IMR-90 (cell line): Measurements from ENCODE around the gene PLD3. TPM values are rescaled to one million over a fixed set of nuclear protein-coding genes. Genes with fewer than 3 reads are reported as not detected.

Experiments used
- ATAC-seq: fragments of 200-7000 bp; cut with Tn5 transposase; 2 replicates; pipeline ENCODE4 v1.9.1; 2020; ENCODE audit warnings: low read depth, mild to moderate bottlenecking, moderate library complexity
- BruUV-seq: library from RNA; stranded (reverse); fragments of 400-500 nt; replicated peaks from 2 replicates; lab custom pipeline; 2021; lab: Mats Ljungman, UMichigan
- CTCF ChIA-PET: fragments of 300-600 bp; formaldehyde crosslinking; extraction: SDS; loops from one replicate; lab custom pipeline; 2021; ENCODE audit warnings: antibody characterized with exemption; lab: Yijun Ruan, JAX
- POLR2A ChIA-PET: fragments of 300-600 bp; sonication (Branson Sonifier 250); formaldehyde crosslinking; loops from one replicate; lab custom pipeline; 2022; ENCODE audit warnings: antibody characterized with exemption; ENCODE audit not compliant: unreplicated experiment; lab: Charles Lee
- DNase-seq: peaks from one replicate; pipeline ENCODE4 v3.0.0; 2013
- H2AFZ ChIP-seq: replicated peaks from 2 replicates; pipeline ENCODE3; 2013; ENCODE audit warnings: low read length, mild to moderate bottlenecking; ENCODE audit not compliant: poor library complexity
- H2AK5ac ChIP-seq: 2 replicates; pipeline ENCODE4 v1.6.1; 2013; ENCODE audit warnings: low read depth, low read length, inconsistent platforms
- H2AK9ac ChIP-seq: replicated peaks from 2 replicates; pipeline ENCODE3; 2013; ENCODE audit warnings: mild to moderate bottlenecking, low read depth, low read length, moderate library complexity; ENCODE audit not compliant: poor library complexity
- H2BK120ac ChIP-seq: 2 replicates; pipeline ENCODE4 v1.6.1; 2013; ENCODE audit warnings: low read depth, low read length, inconsistent platforms
- H2BK15ac ChIP-seq: 3 replicates; pipeline ENCODE4 v1.6.1; 2013; ENCODE audit warnings: low read depth, low read length, inconsistent platforms
- H2BK20ac ChIP-seq: 2 replicates; pipeline ENCODE4 v1.6.1; 2013; ENCODE audit warnings: low read depth, mild to moderate bottlenecking, inconsistent platforms, low read length, moderate library complexity
- H2BK5ac ChIP-seq: 2 replicates; pipeline ENCODE4 v1.6.1; 2013; ENCODE audit warnings: mild to moderate bottlenecking, low read depth, low read length, inconsistent platforms; ENCODE audit not compliant: poor library complexity, severe bottlenecking
- H3K14ac ChIP-seq: replicated peaks from 2 replicates; pipeline ENCODE4 v1.6.1; 2013; ENCODE audit warnings: low read depth, low read length, inconsistent platforms
- H3K18ac ChIP-seq: 2 replicates; pipeline ENCODE4 v1.6.1; 2013; ENCODE audit warnings: low read depth, low read length, control low read depth
- H3K23ac ChIP-seq: 2 replicates; pipeline ENCODE4 v1.6.1; 2013; ENCODE audit warnings: low read depth, low read length, inconsistent platforms
- H3K27ac ChIP-seq: 2 replicates; pipeline ENCODE4 v1.5.1; 2013; ENCODE audit warnings: mild to moderate bottlenecking, control low read depth, low read length; ENCODE audit not compliant: insufficient read depth
- H3K27me3 ChIP-seq: 2 replicates; pipeline ENCODE4 v1.6.1; 2013; ENCODE audit warnings: low read length; ENCODE audit not compliant: control insufficient read depth, insufficient read depth
- H3K36me3 ChIP-seq: 2 replicates; pipeline ENCODE4 v1.6.1; 2013; ENCODE audit warnings: low read length, mixed read lengths; ENCODE audit not compliant: control insufficient read depth, insufficient read depth
- H3K4ac ChIP-seq: 2 replicates; pipeline ENCODE4 v1.6.1; 2013; ENCODE audit warnings: low read depth, low read length, inconsistent platforms
- H3K4me1 ChIP-seq: 2 replicates; pipeline ENCODE4 v1.6.1; 2013; ENCODE audit warnings: low read length, mixed read lengths; ENCODE audit not compliant: control insufficient read depth, insufficient read depth
- H3K4me2 ChIP-seq: 2 replicates; pipeline ENCODE4 v1.6.1; 2013; ENCODE audit warnings: low read depth, mild to moderate bottlenecking, control low read depth, low read length, moderate library complexity
- H3K4me3 ChIP-seq: 2 replicates; pipeline ENCODE4 v1.5.1; 2013; ENCODE audit warnings: low read depth, mild to moderate bottlenecking, control low read depth, low read length, moderate library complexity; ENCODE audit not compliant: insufficient read depth
- H3K56ac ChIP-seq: 2 replicates; pipeline ENCODE4 v1.6.1; 2013; ENCODE audit warnings: low read length, inconsistent platforms; ENCODE audit not compliant: insufficient read depth; ENCODE audit errors: extremely low read depth
- H3K79me1 ChIP-seq, 2 experiments: 2 replicates each; pipeline ENCODE4 v1.6.1; 2013; ENCODE audit warnings: low read length in 2 of 2, inconsistent platforms in 1 of 2, low read depth in 1 of 2
- H3K9ac ChIP-seq: 2 replicates; pipeline ENCODE4 v1.6.1; 2013; ENCODE audit warnings: low read depth, low read length, control low read depth
- H3K9me1 ChIP-seq: 2 replicates; pipeline ENCODE4 v1.6.1; 2013; ENCODE audit warnings: low read length, inconsistent platforms; ENCODE audit not compliant: insufficient read depth
- H3K9me3 ChIP-seq: 2 replicates; pipeline ENCODE4 v1.6.1; 2013; ENCODE audit warnings: low read length; ENCODE audit not compliant: control insufficient read depth, insufficient read depth
- H4K20me1 ChIP-seq: 2 replicates; pipeline ENCODE4 v1.6.1; 2013; ENCODE audit warnings: low read length, inconsistent platforms; ENCODE audit not compliant: insufficient read depth
- H4K5ac ChIP-seq: 2 replicates; pipeline ENCODE4 v1.6.1; 2013; ENCODE audit warnings: mild to moderate bottlenecking, low read depth, low read length, control low read depth
- H4K8ac ChIP-seq, 2 experiments: 2 replicates each; pipeline ENCODE4 v1.6.1; 2013; ENCODE audit warnings: low read depth in 2 of 2, low read length in 2 of 2, control low read depth in 1 of 2, inconsistent platforms in 1 of 2
- H4K91ac ChIP-seq: 2 replicates; pipeline ENCODE4 v1.6.1; 2013; ENCODE audit warnings: low read depth, low read length, inconsistent platforms; ENCODE audit not compliant: insufficient read depth
- BHLHE40 ChIP-seq: fragments of 150-350 bp; IDR thresholded peaks from 2 replicates; pipeline ENCODE4 v1.6.1; 2016; ENCODE audit warnings: mild to moderate bottlenecking, low read depth, low read length
- FOS ChIP-seq: fragments of 150-350 bp; IDR thresholded peaks from 2 replicates; pipeline ENCODE4 v1.6.1; 2016; ENCODE audit warnings: low read depth, low read length
- MAZ ChIP-seq: IDR thresholded peaks from 2 replicates; pipeline ENCODE4 v1.6.1; 2012; ENCODE audit warnings: low read depth, mild to moderate bottlenecking, low read length, improper control_type of control experiment, moderate library complexity, borderline replicate concordance
- NFE2L2 ChIP-seq: fragments of 150-350 bp; IDR thresholded peaks from 2 replicates; pipeline ENCODE4 v1.6.1; 2016; ENCODE audit warnings: low read depth, mild to moderate bottlenecking, low read length
- RCOR1 ChIP-seq: IDR thresholded peaks from 2 replicates; pipeline ENCODE4 v1.6.1; 2012; ENCODE audit warnings: mild to moderate bottlenecking, low read length, improper control_type of control experiment; ENCODE audit not compliant: insufficient replicate concordance
- SMC3 ChIP-seq: fragments of 150-350 bp; IDR thresholded peaks from 2 replicates; pipeline ENCODE4 v1.6.1; 2016; ENCODE audit warnings: low read depth, mild to moderate bottlenecking, antibody characterized with exemption, low read length, moderate library complexity
- WGBS, 2 experiments: methylation state at CpG; one replicate each; pipeline versions ENCODE4 v1.1.5 to v1.1.7; 2013; ENCODE audit warnings: missing lambda C conversion rate in 2 of 2; ENCODE audit not compliant: insufficient read length in 1 of 2; ENCODE audit errors: extremely low coverage in 2 of 2; 5-methylcytosine and 5-hydroxymethylcytosine counted together
- dilution Hi-C: fragments of 300-500 bp; cut with HindIII; formaldehyde crosslinking; loops from one replicate; pipeline ENCODE4 v1.14.3; 2018; ENCODE audit warnings: low sequenced_read_pairs; ENCODE audit not compliant: unreplicated experiment
- in situ Hi-C: fragments of 300-500 bp; cut with MboI; formaldehyde crosslinking; loops from 3 replicates; pipeline ENCODE4 v1.14.3; 2019; ENCODE audit warnings: low sequenced_read_pairs, inconsistent platforms, mixed read lengths
- intact Hi-C: fragments of 100-400 bp; cut with micrococcal nuclease; formaldehyde crosslinking; loops from 2 replicates; pipeline ENCODE4 v1.10.0; 2022
- polyA plus RNA-seq, 3 experiments: library from polyadenylated mRNA; depleted of rRNA; stranded (reverse); fragments of >200 nt; gene quantifications; 2 replicates each; pipeline ENCODE4 v1.2.3, GENCODE V29; 2012; ENCODE audit warnings: low replicate concordance in 1 of 3
- total RNA-seq: library from RNA; depleted of rRNA; stranded (reverse); fragments of >200 nt; gene quantifications from 2 replicates; pipeline ENCODE4 v1.2.3, GENCODE V29; 2012
- TF ChIP-seq, protein P1 (sequence below): fragments of 150-350 bp; IDR thresholded peaks from 2 replicates; pipeline ENCODE4 v1.6.1; 2016; ENCODE audit warnings: low read depth, mild to moderate bottlenecking, low read length, moderate library complexity, borderline replicate concordance
- TF ChIP-seq, protein P2 (sequence below): conservative IDR thresholded peaks from 2 replicates; pipeline ENCODE4 v1.5.1; 2012; ENCODE audit warnings: mild to moderate bottlenecking, low read depth, low read length, improper control_type of control experiment

PLD3 gene
- total and polyA plus RNA-seq, 2 of the 4 experiments (the other 2 are of a cell fraction), result 117 to 665 TPM

DNA sequence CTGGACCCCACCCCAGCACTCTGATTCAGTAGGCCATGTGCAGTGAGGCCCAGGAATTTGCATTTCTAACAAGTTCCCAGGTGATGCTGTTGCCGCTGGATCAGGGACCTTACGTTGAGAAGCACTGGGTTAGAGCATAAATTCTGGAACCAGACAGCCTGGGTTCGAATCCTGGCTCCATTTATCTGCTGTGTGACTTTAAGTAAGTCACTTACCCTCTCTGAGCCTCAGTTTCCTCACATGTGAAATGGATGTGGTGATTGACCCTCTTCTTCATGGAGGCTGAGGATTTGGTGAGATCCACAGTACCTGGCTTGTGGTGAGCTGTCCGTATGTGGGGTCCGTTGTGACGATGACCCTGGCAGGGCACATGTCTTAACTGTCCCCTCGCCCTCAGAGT lies 25.6 kb downstream of the PLD3 start:
- no peak overlapping the region for H2BK5ac ChIP-seq
- peaks cover 68% of the 10 kb centered on the region for H3K36me3 ChIP-seq
- no peak overlapping the region for H4K8ac ChIP-seq
- intact Hi-C loops, result no loop called here
- H3K9ac ChIP-seq, result no peak overlapping the region
- H4K91ac ChIP-seq, result no peak overlapping the region
- H3K14ac ChIP-seq, result no peak overlapping the region
- ATAC-seq (no peak), DNase-seq (no peak)
- peaks cover 2% of the 10 kb centered on the region; the same call in 1 of the 2 replicates for H4K20me1 ChIP-seq
- H3K4me2 ChIP-seq, result no peak overlapping the region
- peaks cover 14% of the 10 kb centered on the region; the same call in 1 of the 2 replicates for H3K9me1 ChIP-seq
- WGBS, 2 experiments, result 97% methylated on average over 5 of the region's 7 CpGs; no CpG with 5 or more reads in 1 of the 2 experiments
- H3K4me3 ChIP-seq, result no peak overlapping the region
- ChIA-PET POLR2A (no interaction called here), CTCF (no interaction called here)
- H4K5ac ChIP-seq, result no peak overlapping the region
- no peak overlapping the region for H2AFZ ChIP-seq
- no peak overlapping the region for H3K27ac ChIP-seq
- H2BK15ac ChIP-seq, result no peak overlapping the region
- no peaks in the 10 kb centered on the region for H3K9me3 ChIP-seq
- in situ Hi-C loops, result no loop called here
- H3K56ac ChIP-seq, result no peak overlapping the region
- no peak overlapping the region for H2AK9ac ChIP-seq
- H3K27me3 ChIP-seq, result no peaks in the 10 kb centered on the region
- no TSS peak for BruUV-seq
- H3K4me1 ChIP-seq, result no peaks in the 10 kb centered on the region
- peaks cover 2 to 4% of the 10 kb centered on the region in 2 experiments; a peak in 2 of 4 replicates for H3K79me1 ChIP-seq
- dilution Hi-C loops, result no loop called here
- H2BK120ac ChIP-seq, result no peak overlapping the region
- H3K23ac ChIP-seq, result no peak overlapping the region
- H2BK20ac ChIP-seq, result no peak overlapping the region
- no peak overlapping the region for H3K4ac ChIP-seq
- H2AK5ac ChIP-seq, result no peak overlapping the region
- no peak overlapping the region for H3K18ac ChIP-seq
- TF ChIP-seq MAZ, result no peak
- TF ChIP-seq SMC3, result no peak
- no peak for TF ChIP-seq NFE2L2
- no peak for TF ChIP-seq BHLHE40
- TF ChIP-seq RCOR1, result no peak
- no peak for TF ChIP-seq FOS
- TF ChIP-seq, protein P1, sequence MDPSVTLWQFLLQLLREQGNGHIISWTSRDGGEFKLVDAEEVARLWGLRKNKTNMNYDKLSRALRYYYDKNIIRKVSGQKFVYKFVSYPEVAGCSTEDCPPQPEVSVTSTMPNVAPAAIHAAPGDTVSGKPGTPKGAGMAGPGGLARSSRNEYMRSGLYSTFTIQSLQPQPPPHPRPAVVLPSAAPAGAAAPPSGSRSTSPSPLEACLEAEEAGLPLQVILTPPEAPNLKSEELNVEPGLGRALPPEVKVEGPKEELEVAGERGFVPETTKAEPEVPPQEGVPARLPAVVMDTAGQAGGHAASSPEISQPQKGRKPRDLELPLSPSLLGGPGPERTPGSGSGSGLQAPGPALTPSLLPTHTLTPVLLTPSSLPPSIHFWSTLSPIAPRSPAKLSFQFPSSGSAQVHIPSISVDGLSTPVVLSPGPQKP, result no peak
- TF ChIP-seq, protein P2, sequence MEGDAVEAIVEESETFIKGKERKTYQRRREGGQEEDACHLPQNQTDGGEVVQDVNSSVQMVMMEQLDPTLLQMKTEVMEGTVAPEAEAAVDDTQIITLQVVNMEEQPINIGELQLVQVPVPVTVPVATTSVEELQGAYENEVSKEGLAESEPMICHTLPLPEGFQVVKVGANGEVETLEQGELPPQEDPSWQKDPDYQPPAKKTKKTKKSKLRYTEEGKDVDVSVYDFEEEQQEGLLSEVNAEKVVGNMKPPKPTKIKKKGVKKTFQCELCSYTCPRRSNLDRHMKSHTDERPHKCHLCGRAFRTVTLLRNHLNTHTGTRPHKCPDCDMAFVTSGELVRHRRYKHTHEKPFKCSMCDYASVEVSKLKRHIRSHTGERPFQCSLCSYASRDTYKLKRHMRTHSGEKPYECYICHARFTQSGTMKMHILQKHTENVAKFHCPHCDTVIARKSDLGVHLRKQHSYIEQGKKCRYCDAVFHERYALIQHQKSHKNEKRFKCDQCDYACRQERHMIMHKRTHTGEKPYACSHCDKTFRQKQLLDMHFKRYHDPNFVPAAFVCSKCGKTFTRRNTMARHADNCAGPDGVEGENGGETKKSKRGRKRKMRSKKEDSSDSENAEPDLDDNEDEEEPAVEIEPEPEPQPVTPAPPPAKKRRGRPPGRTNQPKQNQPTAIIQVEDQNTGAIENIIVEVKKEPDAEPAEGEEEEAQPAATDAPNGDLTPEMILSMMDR, result no peak
